Measurements from ENCODE around the gene SLC16A2.

DNA sequence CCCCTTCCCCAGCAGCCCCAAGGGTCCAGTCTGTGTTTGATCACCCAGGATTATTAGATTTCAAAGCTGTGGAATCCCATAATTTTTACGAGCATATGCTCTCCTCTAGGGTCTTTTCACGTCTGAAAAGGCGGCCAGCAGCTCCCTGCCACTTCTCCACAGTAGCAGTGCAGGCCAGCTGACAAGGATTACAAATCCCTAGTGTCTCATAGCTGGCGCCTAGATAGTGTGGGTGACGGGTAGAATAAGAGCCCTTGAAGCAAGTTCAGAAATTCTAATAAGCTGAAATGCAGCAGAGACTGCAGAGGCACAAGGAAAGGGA is 113.8 kb downstream of the SLC16A2 start:
- TF ChIP-seq CTCF (IDR thresholded peaks at IDR 0.05; ENCODE audit: low read depth, low read length, poor library complexity, severe bottlenecking): no peak
- TF ChIP-seq EZH2phosphoT487 (IDR thresholded peaks at IDR 0.05; ENCODE audit: borderline replicate concordance, low read length): no peak
